HG02938 (cell line): ENCODE data around the gene MYO9B.

Source experiments
- ATAC-seq: cut with Tn5 transposase; IDR thresholded peaks from one replicate; pipeline ENCODE4 v1.9.1; 2021; ENCODE audit warnings: mild to moderate bottlenecking, moderate library complexity; ENCODE audit not compliant: unreplicated experiment

MYO9B gene

GRCh38 chr19:17075035-17075863 is at the start of gene MYO9B, which contains the start of gene HAUS8:
TSS of gene MYO9B (plus strand) at chr19:17075777. CDS start at chr19:17101718, 25,941 bp downstream.
TSS of gene HAUS8 (minus strand) at chr19:17075452. CDS start at chr19:17075422, 30 bp downstream.
- peak; percentile 73 for ATAC-seq

GRCh38 chr19:17025991-17026658 is 49.5 kb upstream of the MYO9B start:
- no peak for ATAC-seq

- no peak for ATAC-seq
These were observed 48.7 kb upstream of the MYO9B start, which contains the start of gene CPAMD8 for GRCh38 chr19:17026706-17027534. TSS of gene CPAMD8 (minus strand) at chr19:17026810. CDS start at chr19:17026642, 168 bp downstream.

DNA sequence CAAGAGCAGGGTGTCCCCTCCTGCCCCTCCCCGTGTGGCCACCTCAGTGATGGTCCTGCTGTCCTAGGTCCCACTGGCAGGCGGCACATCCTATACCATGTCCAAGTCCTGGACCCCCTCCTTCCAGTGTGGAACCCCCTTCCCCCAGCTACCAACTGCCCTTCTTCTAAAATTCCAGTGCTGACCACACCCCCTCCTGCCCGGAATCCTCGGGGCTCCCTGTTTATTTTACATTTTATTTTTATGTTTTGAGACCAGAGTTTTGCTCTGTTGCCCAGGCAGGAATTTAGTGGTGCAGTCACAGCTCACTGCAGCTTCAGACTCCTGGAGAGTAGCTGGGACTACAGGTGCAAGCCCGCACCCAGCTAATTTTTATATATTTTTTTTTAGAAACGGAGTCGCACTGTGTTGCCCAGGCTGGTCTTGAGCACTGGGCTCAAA is 48.0 kb upstream of the MYO9B start:
- no peak for ATAC-seq

- no peak for ATAC-seq
These were observed 43.8 kb upstream of the MYO9B start for GRCh38 chr19:17031741-17032140.

DNA sequence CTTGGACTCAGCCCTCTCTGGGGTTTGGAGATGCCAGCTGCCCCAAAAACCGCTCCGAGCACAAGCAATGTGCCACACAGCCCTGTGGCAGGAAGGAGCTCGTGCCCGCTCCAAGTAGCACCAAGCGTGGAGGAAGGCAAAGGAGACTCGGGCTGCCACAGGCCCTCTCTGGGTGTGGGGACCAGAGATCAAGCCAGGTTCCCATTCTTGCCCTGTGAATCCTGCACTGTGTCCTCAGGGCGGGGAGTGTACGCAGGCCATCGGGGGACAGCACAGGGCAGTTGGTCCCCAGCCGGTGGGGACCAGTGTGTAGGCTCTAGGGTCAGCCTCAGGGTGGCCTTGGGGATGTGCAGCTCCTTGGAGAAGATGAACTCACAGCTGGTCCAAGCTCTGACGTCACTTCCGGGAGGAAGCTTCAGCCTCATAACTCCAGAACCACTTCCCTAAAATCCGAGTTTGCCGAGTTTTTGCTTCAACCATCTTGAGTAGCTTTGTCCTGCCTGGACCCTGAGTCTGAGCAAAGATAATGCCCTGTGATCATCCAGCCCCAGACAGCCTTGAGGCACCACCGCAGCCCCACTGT is 39.6 kb upstream of the MYO9B start:
- ATAC-seq = no peak

GRCh38 chr19:17036640-17037039 is 38.9 kb upstream of the MYO9B start:
- ATAC-seq = no peak

DNA sequence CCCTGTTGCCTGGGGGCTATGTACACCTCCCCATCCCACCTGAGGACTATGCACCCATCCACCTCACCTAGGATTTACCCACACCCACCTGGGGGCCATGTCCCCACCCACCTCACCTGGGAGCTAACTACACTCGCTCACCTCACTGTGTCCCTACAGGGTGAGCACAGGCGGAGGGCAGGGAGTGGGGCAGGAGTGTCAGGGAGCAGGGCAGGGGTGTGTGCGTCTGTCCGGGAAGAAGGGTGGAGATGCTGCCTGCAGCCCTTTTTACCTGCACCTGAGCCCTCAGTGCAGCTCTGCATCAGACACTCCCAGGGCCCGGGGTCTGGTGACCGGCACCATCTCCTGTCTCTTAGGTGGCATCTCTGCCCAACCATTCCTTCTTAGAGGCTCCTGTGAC is 38.4 kb upstream of the MYO9B start:
- ATAC-seq = no peak

DNA sequence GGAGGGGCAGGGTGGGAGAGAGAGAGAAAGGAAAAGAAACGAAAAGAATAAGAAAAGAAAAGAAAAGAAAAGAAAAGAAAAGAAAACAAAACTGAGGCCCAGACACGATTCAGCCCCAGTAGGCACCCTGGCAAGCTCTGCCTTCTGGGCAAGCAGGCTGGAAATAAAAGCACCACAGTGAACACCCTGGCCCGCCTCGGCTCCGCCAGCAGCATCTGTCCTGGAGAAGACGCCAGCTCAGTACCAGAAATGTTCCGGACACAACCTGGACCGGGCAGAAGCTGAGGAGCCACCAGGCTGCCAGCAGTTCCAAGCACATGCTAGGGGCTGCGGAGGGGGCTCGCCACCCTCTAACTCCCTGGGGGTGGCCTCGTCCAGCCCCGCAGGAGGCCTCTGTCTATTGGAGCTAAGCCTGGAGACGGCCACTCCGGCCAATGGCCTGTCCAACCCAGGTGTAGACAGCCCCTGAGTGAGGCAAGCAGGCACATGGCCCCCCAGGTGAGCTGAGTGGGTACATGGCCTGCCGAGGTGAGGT is 37.5 kb upstream of the MYO9B start:
- ATAC-seq = no peak

DNA sequence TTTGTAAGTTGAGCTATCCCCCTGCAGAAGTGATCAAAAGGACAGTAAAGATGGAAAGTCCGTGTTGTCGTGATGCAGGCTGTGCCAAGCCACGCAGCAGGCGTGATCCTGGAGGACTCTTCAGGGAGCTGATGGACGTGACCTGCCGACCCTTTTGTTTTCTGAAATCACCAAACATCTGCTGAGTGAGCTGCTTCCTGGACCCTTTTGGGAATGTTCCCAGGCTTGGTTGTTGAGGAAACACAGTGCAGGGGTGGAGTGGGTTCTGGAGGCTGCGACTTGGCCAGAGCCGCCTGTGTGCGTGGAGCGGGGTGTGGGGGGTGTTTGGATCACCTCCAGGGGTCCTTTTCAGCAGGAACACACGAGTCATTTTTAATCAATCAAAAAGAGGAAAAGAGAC is 33.6 kb upstream of the MYO9B start:
- no peak for ATAC-seq

- no peak for ATAC-seq
These were observed 31.8 kb upstream of the MYO9B start for GRCh38 chr19:17043744-17044143.

- no peak for ATAC-seq
These were observed 29.6 kb upstream of the MYO9B start for GRCh38 chr19:17045907-17046502.

DNA sequence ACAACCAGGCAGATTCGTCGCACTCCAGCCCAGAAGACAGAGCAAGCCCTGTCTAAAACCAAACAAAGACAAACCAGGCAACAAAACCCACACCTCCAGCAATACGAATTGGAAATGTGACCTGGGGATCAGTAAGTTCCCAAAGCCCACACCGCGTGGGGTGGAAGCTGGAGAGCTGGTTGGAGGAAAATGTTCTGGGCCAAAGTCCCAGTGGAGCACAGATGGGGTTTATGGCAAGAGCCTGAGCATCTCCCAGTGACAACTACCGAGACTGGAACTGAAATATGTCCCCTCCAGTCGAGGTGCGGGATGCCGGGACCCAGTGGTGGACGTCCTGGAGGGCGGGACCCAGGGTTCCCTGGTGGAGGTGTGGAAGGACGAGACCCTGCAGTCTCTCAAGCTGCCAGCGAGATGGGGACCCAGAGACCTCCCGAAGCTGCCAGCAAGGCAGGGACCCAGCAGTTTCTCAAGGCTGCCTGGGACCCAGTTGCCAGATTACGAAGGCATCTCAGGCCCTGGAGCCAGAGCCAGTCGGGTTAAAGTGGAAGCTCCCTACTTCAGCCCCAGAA is 26.6 kb upstream of the MYO9B start:
- no peak for ATAC-seq

- no peak for ATAC-seq
These were observed 25.8 kb upstream of the MYO9B start for GRCh38 chr19:17049711-17050280.

DNA sequence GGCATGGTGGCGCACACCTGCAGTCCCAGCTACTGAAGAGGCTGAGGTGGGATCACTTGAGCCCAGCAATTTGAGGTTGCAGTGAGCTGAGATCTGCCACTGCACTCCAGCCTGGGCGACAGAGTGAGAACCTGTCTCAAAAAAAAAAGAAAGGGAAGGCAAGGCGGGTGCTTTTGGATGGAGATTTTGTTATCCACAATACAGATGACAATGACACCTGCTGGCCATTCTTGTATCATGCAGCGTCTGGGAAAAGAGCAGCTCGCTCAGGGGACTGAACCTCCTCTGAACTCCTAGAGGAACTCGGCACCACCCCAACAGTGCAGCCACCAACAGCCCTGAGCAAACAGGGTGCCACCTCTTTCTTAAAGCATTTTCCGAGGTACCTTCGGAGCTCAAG is 23.1 kb upstream of the MYO9B start:
- no peak for ATAC-seq

DNA sequence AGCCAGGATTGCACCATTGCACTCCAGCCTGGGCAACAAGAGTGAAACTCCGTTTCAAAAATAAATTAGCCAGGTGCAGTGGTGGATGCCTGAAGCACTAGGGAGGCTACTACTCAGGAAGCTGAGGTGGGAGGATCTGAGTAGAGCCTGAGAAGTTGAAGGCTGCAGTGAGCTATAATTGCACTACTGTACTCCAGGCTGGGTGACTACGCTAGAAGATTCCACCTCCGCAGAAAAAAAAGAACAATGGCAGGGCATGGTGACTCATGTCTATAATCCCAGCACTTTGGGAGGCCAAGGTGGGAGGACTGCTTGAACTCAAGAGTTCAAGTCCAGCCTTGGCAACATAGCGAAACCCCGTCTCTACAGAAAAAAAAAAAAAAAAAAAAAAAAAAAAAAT is 20.8 kb upstream of the MYO9B start:
- ATAC-seq = no peak

DNA sequence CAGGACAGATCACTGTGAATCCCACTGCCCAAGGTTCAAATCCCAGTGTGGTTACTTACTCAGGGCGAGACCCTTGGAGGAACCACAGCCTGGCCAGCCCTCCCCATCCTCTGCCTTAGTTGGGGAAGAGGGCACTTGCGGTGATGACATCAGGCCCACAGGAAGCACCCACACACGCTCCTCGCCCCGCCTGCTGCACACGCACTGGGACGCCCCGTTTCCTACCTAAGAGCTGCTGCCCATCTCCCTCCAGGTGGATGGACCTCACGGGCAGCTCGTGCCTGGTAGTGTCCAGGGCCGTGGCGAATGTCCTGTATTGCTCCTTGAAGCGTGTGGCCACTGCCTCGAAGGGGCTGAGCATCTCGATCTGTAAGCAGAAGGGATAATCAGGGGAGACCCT is 19.9 kb upstream of the MYO9B start:
- ATAC-seq = no peak

DNA sequence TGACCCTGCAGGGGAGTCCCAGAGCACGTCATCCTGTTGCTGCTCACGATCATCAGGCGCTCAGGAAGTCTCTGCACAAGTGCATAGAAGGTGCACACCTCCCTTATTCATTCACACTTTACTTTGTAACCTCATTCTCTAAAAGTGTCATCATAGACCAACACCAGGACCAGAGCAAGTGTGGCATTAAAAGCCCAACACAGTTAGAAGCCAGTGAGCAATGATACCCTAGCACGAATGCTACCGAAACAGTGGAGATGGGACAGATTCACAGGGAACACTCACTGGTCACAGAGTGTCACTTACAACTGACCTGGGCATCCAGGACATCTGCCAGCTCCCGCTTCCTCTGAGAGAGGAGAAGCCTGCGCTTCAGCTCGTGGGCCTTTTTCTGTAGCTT is 17.3 kb upstream of the MYO9B start:
- ATAC-seq = no peak

GRCh38 chr19:17060802-17061201 is 14.8 kb upstream of the MYO9B start:
- ATAC-seq = no peak

DNA sequence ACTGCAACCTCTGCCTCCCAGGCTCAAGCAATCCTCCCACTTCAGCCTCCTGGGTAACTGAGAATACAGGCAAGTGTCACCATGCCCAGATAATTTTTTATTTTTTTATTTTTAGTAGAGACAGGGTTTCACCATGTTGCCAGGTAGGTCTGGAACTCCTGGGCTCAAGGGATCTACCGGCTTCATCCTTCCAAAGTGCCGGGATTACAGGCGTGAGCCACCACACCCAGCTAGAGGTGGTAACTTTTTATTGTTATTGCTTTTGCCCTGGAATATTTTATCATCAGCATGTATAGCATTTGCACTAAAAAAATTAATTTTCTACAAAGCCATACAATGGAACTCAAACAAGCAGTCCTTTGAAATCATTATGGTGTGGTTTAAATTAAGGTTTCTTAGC is 14.4 kb upstream of the MYO9B start:
- no peak for ATAC-seq
